DMS153 treated with DMSO at 0.1 percent for 48 hours (cell line): ENCODE results near the gene ARV1.
"Not testable (repeated sequence)": the region's sequence is repeated elsewhere in the genome, so short reads cannot be mapped to it uniquely, and the experiment has no call there.

ENCODE experiments used
- DNase-seq: peaks from one replicate; lab custom pipeline; 2025; ENCODE audit not compliant: unreplicated experiment; lab: John Stamatoyannopoulos, UW

ARV1 gene

DNA sequence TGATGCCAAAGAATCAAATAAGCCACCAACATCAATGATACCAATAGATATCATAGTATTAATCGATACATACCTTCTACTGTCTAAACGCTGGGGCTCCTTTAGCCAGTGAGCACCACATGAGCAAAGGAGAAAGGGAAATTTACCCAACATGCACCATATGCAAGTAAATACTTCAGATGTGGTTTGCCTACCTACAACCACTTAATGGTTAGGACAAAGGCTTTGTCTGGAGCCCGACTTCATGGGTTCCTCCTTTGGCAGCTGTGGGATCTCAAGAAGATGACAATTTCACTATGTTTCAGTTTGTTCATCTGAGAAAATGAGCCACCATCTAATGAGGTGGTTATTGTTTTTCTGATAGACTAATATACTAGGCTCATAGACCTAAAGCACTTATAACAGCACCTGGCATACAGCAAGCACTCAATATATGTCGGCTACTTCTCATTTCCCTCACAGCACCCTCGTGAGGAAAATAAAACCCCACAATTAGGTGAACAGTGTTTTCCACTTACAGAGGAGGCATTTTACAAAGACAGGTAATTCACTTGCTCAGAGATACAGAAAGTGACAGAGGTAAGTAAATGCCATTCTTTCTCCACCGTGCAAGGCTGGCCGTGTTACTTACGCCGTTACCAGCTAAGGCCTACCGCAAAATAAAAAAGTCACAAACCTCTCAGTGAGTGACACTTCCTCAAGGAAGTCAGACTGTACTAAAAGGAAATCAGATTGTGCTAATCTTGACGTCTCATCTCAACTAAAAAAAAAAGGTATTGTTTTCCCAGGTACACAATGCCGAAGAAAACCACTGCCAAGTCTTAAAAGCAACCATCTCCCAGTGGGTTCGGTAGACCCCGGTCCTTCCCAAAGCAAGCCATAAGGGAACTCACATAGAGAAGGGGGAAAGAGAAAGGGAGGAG, 1.8 kb upstream of the ARV1 start:
- DNase-seq, result no peak

GRCh38 chr1:230977761-230978490, 968 bp upstream of the ARV1 start:
- DNase-seq, result peak; percentile 24

DNA sequence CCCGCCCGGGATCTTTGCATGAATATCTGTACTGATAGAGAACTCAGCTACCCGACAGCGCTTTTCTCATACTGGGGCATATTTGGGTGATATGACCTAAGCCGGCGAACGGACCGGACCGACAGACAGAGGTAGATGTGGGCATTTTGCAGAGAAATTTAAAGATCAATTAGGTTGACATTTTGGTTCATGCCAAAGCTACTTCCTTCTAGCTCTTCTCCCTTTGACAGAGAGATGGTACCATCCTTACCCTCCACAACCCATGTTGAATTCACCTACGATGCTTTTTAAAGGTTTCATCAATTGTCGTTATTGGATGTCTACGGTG, 459 bp downstream of the ARV1 start:
- DNase-seq, result no peak

DNA sequence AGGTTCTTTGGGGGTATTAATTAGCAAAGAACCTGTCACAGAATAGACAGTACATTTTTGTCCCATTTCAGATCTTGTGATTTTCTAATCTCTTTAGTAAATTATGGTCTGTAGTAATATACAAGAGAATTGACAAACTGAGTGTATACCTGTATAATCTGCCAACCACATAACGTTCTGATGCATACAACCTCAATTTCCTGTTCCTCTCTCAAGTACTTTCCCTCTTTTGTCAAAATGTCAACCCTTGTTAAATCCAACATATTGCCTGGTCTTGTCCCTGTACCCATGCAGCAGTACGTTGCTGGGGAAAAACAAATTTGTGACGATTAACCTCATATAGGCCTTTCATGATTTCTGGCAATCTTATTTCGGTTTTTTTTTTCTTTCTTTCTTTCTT, 1.1 kb downstream of the ARV1 start:
- DNase-seq, result no peak

GRCh38 chr1:230982696-230983095, 3.8 kb downstream of the ARV1 start:
- no peak for DNase-seq

DNA sequence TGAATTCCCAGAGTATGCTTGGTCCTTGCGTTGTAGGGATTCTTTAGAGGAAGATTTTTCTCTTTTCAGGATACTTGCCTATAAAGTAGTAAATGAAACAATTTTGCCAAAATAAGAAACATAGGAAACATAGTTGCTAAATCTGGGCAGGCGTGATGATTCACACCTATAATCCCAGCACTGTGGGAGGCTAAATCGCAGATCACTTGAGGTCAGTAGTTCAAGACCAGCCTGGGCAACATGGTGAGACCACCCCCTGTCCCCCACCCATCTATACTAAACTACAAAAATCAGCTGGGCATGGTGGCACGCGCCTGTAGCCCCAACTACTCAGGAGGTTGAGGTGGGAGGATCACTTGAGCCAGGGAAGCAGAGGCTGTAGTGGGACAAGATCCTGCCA, 4.9 kb downstream of the ARV1 start:
- DNase-seq, result no peak

GRCh38 chr1:230984622-230985515, 6.0 kb downstream of the ARV1 start:
- DNase-seq, result not testable (repeated sequence)

DNA sequence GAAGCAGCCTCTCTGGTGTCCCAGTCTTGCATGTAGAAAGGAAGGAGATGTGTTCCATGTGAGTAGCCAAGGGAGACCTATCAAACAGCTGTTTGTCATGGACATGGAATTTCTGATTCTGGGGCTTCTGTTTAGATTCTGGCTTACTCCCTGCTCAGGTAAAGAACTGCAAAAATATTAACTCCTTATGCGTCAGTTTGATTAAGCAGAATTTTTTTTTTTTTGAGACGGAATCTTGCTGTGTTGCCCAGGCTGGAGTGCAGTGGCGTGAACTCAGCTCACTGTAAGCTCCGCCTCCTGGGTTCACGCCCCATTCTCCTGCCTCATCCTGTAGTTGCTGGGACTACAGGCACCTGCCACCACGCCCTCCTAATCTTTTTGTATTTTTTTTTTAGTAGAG, 6.8 kb downstream of the ARV1 start:
- DNase-seq, result no peak

- no peak for DNase-seq
These were observed 8.1 kb downstream of the ARV1 start for GRCh38 chr1:230986976-230987375.

- DNase-seq, result no peak
These were observed 8.6 kb downstream of the ARV1 start for GRCh38 chr1:230987448-230987847.

GRCh38 chr1:230992100-230992774, 13.3 kb downstream of the ARV1 start:
- peak; percentile 89 for DNase-seq

GRCh38 chr1:230994860-230995259, 16.0 kb downstream of the ARV1 start:
- no peak for DNase-seq

GRCh38 chr1:231000201-231000600, 21.3 kb downstream of the ARV1 start:
- no peak for DNase-seq

GRCh38 chr1:231000639-231001038, 21.7 kb downstream of the ARV1 start:
- no peak for DNase-seq

DNA sequence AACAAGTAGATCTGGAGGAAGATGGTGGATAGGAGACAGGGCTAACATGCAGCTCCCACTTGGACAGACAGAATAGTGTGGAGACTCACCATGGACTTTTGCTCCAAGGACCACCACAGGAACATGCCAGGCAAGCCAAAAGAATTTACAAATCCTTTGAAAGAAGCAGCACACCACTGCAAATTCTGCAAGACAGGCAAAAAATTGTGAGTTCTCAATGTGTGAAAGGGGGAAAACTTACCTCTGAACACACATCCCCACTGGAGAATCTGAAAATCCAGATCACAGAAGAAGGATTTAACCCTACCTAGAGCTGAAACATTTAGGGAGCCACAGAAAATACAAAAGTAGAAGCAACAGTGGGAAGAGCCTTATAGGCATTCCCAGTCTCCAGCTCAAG, 23.0 kb downstream of the ARV1 start:
- no peak for DNase-seq

GRCh38 chr1:231007535-231007934, 28.6 kb downstream of the ARV1 start:
- not testable (repeated sequence) for DNase-seq

DNA sequence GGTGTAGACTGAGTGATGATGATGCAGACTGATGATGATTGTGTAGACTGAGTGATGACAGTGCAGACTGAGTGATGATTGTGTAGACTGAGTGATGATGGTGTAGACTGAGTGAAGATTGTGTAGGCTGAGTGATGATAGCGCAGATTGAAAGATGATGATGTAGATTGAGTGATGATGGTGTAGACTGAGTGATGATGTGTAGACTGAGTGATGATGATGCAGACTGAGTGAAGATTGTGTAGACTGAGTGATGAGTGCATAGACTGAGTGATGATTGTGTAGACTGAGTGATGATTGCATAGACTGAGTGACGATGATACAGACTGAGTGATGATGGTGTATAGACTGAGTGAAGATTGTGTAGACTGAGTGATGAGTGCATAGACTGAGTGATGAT, 32.5 kb downstream of the ARV1 start:
- DNase-seq, result no peak

GRCh38 chr1:231011963-231012362, 33.1 kb downstream of the ARV1 start:
- DNase-seq, result no peak

GRCh38 chr1:231013391-231014015, 34.6 kb downstream of the ARV1 start:
- no peak for DNase-seq

- DNase-seq, result no peak
These were observed 37.3 kb downstream of the ARV1 start for GRCh38 chr1:231016234-231016633.
